HG02763 (cell line): ENCODE data around the gene FBXO8.
"Not testable (repeated sequence)": the region's sequence is repeated elsewhere in the genome, so short reads cannot be mapped to it uniquely, and the experiment has no call there.

Experiments used
- ATAC-seq: cut with Tn5 transposase; IDR thresholded peaks from one replicate; pipeline ENCODE4 v1.9.1; 2021; ENCODE audit warnings: mild to moderate bottlenecking, moderate library complexity; ENCODE audit not compliant: unreplicated experiment

FBXO8 gene

GRCh38 chr4:174284487-174284886 lies 1.0 kb upstream of the FBXO8 start:
- no peak for ATAC-seq

DNA sequence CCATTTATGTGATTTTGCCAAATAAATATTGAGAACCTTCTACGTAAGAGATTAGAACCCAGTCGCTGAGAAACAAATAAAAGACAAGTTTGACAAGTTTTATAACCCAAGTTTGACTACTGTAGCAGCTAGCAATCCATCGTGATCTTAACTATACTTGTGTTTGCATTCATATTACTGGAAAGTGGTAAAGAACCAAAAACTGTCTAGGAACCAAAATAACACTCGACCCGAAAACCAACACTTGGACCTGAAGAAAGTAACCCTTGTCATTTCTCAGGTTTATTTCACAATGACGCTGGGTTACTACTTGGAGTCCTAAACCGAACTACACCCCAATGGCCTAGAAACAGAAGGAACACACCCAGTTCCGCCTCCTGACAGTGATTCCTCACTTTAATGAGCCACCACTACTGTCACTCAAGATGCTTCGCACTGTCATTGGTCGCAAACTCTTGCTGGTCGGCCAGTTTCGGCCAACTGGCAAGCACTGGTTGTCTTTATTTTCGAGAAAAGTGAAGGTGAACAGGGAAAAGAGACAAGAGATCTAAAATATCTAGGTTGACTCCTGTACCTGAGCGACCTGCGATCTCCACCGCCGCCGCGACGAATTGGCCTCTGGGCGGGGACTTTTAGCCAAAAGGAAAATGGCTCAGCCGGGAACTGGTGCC lies 496 bp downstream of the FBXO8 start:
- peak; percentile 99 for ATAC-seq

- ATAC-seq: no peak
Measured at GRCh38 chr4:174281901-174282300, 1.6 kb downstream of the FBXO8 start.

GRCh38 chr4:174281182-174281737 lies 2.2 kb downstream of the FBXO8 start:
- no peak for ATAC-seq

GRCh38 chr4:174279433-174280155 lies 3.9 kb downstream of the FBXO8 start:
- no peak for ATAC-seq

- no peak for ATAC-seq
Measured at GRCh38 chr4:174278467-174278866, 5.0 kb downstream of the FBXO8 start.

DNA sequence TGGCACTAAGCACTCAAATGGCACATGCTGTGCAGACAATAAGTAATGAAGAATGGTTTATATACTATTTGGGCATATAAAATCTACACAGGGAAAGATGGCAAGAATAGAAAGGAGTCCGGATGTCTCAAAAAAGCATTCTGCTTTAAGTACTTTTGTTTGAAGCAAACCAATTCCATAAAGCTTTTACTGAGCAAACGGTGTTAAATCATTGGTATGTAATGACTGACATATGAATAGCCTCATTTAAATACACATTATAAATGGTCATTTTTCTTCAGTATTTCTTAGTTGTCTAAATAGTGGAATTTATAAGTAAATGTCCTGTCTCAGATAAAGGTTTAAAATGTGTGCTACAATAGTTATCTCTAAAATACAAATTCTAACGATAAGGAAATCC lies 6.0 kb downstream of the FBXO8 start:
- no peak for ATAC-seq

DNA sequence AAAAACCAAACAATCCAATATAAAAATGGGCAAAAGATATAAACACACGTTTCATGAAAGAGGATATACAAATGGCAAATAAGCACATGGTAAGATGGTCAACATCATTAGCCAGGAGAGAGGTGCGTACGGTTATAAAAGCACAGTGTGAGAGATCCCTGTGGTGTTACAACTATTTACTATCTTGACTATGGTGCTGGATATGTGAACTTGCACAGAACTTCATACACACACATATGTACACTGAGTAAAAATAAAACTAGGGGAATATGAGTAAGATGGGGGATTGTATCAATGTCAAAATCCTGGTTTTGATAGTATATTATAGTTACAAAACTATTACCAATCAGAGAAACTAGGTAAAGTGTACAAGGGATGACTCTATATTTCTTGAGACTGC lies 8.4 kb downstream of the FBXO8 start:
- ATAC-seq: no peak

DNA sequence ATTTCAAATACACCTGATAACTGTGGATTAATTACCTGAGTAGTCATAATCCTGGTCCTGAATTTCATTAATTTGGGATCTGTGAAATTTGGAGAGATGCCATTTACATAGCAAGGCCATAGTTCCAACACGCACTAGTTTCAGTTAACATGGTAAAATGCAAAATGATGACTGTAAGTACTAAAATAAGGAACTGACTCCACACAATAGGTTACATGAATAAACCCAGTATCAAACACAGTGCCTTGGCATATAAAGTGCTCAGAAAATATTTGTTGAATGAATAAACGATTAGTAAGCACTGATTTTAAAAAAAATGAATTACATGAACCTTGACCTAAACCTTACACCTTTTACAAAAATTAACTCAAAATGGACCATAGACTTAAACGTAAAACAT lies 9.0 kb downstream of the FBXO8 start:
- ATAC-seq: no peak

- no peak for ATAC-seq
Measured at GRCh38 chr4:174273930-174274329, 9.5 kb downstream of the FBXO8 start.

- ATAC-seq: no peak
Measured at GRCh38 chr4:174266416-174266815, 17.1 kb downstream of the FBXO8 start.

- ATAC-seq: no peak
Measured at GRCh38 chr4:174265916-174266315, 17.6 kb downstream of the FBXO8 start.

DNA sequence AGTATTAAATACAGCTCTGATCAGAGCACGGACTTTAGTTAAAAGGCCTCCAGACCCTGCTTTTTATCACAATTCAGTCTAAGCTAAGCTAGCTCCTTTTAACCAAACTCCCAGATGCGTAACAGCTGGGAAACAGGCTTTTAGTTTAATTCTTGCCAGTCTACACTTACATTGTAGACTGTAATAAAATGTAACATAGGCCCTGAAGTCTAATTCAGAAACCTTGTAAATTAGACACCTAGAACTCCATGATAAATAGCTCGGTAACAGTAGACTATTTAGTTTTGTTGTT lies 20.1 kb downstream of the FBXO8 start:
- no peak for ATAC-seq

DNA sequence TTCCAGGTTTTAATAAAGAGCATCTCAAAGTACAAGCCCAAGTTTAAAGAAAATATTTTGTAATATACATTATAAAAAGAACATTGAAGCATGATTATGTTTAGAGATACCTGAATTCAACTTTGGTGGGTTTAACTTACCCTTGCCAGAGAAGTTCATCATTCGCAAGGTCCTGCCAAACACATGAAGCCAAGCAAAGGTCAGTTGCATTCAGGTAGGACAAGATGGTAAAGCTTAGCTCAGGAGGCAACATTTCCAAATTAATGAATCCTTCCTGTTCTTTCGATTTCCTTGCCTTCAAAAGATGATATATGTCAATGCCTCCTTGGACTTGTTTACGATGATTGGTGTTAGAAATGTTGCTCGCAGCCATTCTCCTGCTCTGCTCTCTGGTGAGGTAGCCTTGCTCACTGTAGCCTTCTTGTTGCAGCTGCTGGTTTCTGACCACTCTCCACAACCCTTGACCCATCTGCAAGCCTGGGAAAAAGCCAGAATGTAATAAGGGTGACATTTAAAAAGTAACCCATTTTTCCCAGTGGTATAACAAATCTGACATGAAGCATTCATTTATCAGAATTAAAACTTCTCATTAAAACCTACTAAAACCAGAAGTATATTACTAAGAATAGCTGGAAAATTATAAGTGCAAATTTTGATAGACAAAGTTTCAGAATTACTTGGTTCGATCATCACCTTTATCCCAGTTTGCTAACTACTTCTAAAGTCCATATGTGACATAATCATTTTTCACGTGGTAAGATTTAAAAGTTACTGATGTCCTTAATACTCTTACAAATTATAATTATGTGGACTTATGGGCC lies 20.6 kb downstream of the FBXO8 start:
- ATAC-seq: no peak

DNA sequence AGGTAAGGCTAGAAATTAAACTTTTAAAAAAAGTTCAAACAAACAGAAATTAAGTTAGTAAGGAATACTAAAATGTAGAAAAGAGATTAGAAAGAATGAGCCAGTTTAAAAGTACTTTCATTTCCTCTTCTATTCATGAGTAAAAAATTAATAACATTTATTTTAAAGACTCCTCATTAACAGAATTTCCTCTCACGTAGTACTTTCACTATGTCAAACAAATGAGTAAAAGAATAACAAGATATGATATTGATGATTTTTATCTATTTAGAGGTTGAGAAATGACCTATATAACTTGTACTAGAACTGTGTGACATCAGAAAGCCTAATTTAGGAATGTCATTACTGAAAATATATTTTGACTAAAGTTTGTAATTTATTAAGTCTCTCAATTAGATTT lies 22.0 kb downstream of the FBXO8 start:
- not testable (repeated sequence) for ATAC-seq

- peak; percentile 52 for ATAC-seq
Measured at GRCh38 chr4:174260099-174260498, 23.4 kb downstream of the FBXO8 start.

DNA sequence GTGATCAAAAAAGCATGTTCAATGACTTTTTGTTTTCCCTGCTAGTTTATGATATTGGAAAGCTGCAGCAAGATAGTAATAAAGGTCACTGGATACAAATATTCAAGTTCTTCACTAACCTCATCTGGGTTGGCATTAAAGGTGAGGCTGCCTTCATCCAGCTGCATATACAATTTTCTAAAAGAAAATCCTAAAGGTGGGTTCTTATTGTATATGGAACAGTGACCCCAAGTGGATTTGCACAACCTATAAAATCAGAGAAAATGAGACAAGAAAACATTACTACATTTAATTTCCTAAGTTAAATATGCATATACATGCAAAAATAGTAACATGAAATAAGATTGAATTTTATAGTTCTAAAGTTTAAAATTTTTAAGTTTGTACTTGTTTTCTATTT lies 23.9 kb downstream of the FBXO8 start:
- no peak for ATAC-seq

DNA sequence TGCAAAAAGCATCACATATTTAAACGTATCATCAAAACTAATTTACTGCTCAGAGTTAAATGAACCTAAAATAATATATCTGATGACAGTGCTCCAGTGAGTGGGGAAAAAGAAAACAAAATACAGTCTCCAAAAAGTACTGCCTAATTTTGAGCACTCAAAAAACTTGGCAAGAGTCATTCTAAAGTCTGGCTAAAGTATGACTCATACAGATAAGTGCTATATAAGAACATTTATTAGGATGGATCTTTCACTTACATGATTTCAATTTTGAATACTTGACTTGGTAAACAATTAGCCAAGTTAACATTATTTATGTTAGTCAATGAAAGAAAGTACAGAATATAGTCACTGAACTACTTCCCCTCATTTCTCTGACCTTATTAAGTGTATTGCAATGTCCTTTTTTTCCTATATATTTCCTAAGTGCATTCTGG lies 27.2 kb downstream of the FBXO8 start:
- ATAC-seq: no peak

DNA sequence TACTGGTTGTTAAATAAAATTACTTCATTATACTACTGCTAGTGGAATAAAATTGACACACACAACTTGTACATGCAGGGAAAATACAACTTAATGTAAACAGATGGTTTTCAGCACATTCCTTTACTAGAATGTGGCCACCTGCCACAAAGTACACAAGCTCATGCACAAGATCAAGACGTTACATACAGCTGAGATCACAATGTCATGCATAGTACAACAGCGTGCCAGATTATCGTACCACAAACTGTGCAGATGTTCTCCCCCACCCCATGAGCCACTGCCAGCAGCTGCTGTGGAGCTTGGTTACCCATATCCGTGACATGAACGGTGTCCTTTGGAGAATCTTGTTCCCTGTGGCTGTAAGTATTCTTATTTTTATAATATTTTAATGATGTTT lies 27.7 kb downstream of the FBXO8 start:
- ATAC-seq: no peak

- no peak for ATAC-seq
Measured at GRCh38 chr4:174255374-174255773, 28.1 kb downstream of the FBXO8 start.

GRCh38 chr4:174254613-174255012 lies 28.9 kb downstream of the FBXO8 start:
- no peak for ATAC-seq

GRCh38 chr4:174252412-174252811 lies 31.1 kb downstream of the FBXO8 start:
- no peak for ATAC-seq
